GM03348 (cell line): ENCODE data around the gene PLXND1.
"Not testable (repeated sequence)": the region's sequence is repeated elsewhere in the genome, so short reads cannot be mapped to it uniquely, and the experiment has no call there.

Experiments
- DNase-seq: peaks from one replicate; pipeline ENCODE4 v3.0.0; 2012; ENCODE audit warnings: low spot score

Gene PLXND1

GRCh38 chr3:129612534-129613366, 6.3 kb upstream of the PLXND1 start:
- peak; percentile 50 for DNase-seq

- DNase-seq = peak; percentile 79
These were observed 5.5 kb upstream of the PLXND1 start for GRCh38 chr3:129611812-129612533.

- no peak for DNase-seq
These were observed 4.9 kb upstream of the PLXND1 start for GRCh38 chr3:129611446-129611800.

- DNase-seq = not testable (repeated sequence)
These were observed 4.4 kb upstream of the PLXND1 start for GRCh38 chr3:129610794-129611445.

- no peak for DNase-seq
These were observed 3.8 kb upstream of the PLXND1 start for GRCh38 chr3:129610276-129610675.

- no peak for DNase-seq
These were observed 3.2 kb upstream of the PLXND1 start for GRCh38 chr3:129609591-129610182.

- DNase-seq = no peak
These were observed 2.6 kb upstream of the PLXND1 start for GRCh38 chr3:129608936-129609590.

- no peak for DNase-seq
These were observed 1.8 kb upstream of the PLXND1 start for GRCh38 chr3:129608087-129608935.

GRCh38 chr3:129607391-129608068, 1.1 kb upstream of the PLXND1 start:
- no peak for DNase-seq

GRCh38 chr3:129605922-129606635, 397 bp downstream of the PLXND1 start:
- DNase-seq = peak; percentile 57

- peak; percentile 56 for DNase-seq
These were observed 1.1 kb downstream of the PLXND1 start for GRCh38 chr3:129605203-129605921.

GRCh38 chr3:129604767-129605166, 1.7 kb downstream of the PLXND1 start:
- DNase-seq = no peak

- no peak for DNase-seq
These were observed 2.3 kb downstream of the PLXND1 start for GRCh38 chr3:129603991-129604749.

- DNase-seq = no peak
These were observed 2.9 kb downstream of the PLXND1 start for GRCh38 chr3:129603561-129603942.

- peak; percentile 91 for DNase-seq
These were observed 3.5 kb downstream of the PLXND1 start for GRCh38 chr3:129602730-129603560.

- no peak for DNase-seq
These were observed 4.2 kb downstream of the PLXND1 start for GRCh38 chr3:129602309-129602708.

GRCh38 chr3:129601713-129602112, 4.8 kb downstream of the PLXND1 start:
- DNase-seq = no peak
